ENCODE data around the gene ARHGAP24. TPM values are rescaled to one million over a fixed set of nuclear protein-coding genes. Genes with fewer than 3 reads are reported as not detected.

The ARHGAP24 gene
- total RNA-seq, 4 donors from 2014 or later = 17.8 to 65.2 (median 27.2) TPM

- peaks cover 17% of the 10 kb centered on the region for H3K4me1 ChIP-seq
- no peak overlapping the region for H3K27ac ChIP-seq
- 93% methylated on average over 7 of the region's 7 CpGs for WGBS
- no peaks in the 10 kb centered on the region for H3K27me3 ChIP-seq
- H3K36me3 ChIP-seq = no peaks in the 10 kb centered on the region
- TF ChIP-seq POLR2A (IDR thresholded peaks at IDR 0.05) (no peak), EP300 (IDR thresholded peaks at IDR 0.05) (no peak), POLR2AphosphoS5 (IDR thresholded peaks at IDR 0.05) (no peak)
- TF ChIP-seq, protein P1, sequence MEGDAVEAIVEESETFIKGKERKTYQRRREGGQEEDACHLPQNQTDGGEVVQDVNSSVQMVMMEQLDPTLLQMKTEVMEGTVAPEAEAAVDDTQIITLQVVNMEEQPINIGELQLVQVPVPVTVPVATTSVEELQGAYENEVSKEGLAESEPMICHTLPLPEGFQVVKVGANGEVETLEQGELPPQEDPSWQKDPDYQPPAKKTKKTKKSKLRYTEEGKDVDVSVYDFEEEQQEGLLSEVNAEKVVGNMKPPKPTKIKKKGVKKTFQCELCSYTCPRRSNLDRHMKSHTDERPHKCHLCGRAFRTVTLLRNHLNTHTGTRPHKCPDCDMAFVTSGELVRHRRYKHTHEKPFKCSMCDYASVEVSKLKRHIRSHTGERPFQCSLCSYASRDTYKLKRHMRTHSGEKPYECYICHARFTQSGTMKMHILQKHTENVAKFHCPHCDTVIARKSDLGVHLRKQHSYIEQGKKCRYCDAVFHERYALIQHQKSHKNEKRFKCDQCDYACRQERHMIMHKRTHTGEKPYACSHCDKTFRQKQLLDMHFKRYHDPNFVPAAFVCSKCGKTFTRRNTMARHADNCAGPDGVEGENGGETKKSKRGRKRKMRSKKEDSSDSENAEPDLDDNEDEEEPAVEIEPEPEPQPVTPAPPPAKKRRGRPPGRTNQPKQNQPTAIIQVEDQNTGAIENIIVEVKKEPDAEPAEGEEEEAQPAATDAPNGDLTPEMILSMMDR (IDR thresholded peaks at IDR 0.05) = no peak
- H3K9me3 ChIP-seq = no peaks in the 10 kb centered on the region
- no peak for DNase-seq (ENCODE audit: low spot score in 2 of 2)
- no peak overlapping the region for H3K4me3 ChIP-seq
These were observed 200.4 kb downstream of the ARHGAP24 start for GRCh38 chr4:85675076-85676049.

GRCh38 chr4:85676050-85676425, 201.1 kb downstream of the ARHGAP24 start:
- no peaks in the 10 kb centered on the region for H3K27me3 ChIP-seq
- H3K27ac ChIP-seq = no peak overlapping the region
- no peak overlapping the region for H3K4me3 ChIP-seq
- TF ChIP-seq POLR2A (IDR thresholded peaks at IDR 0.05) (no peak), POLR2AphosphoS5 (IDR thresholded peaks at IDR 0.05) (no peak), EP300 (IDR thresholded peaks at IDR 0.05) (no peak)
- TF ChIP-seq, protein P1 (IDR thresholded peaks at IDR 0.05) = no peak
- H3K9me3 ChIP-seq = no peaks in the 10 kb centered on the region
- DNase-seq (ENCODE audit: low spot score in 2 of 2) = no peak
- H3K4me1 ChIP-seq = peaks cover 20% of the 10 kb centered on the region
- H3K36me3 ChIP-seq = no peaks in the 10 kb centered on the region
- 92% methylated on average over 1 of the region's 1 CpG for WGBS

GRCh38 chr4:85676850-85677590, 202.1 kb downstream of the ARHGAP24 start:
- WGBS = 64% methylated on average over 5 of the region's 5 CpGs
- Histone ChIP-seq H3K4me3 (no peak overlapping the region), H3K27ac (no peak overlapping the region), H3K36me3 (no peaks in the 10 kb centered on the region), H3K27me3 (no peaks in the 10 kb centered on the region), H3K9me3 (no peaks in the 10 kb centered on the region), H3K4me1 (peaks cover 15% of the 10 kb centered on the region)
- no peak for TF ChIP-seq POLR2AphosphoS5 (IDR thresholded peaks at IDR 0.05)
- TF ChIP-seq EP300 (IDR thresholded peaks at IDR 0.05) = no peak
- TF ChIP-seq, protein P1 (IDR thresholded peaks at IDR 0.05) = no peak
- TF ChIP-seq POLR2A (IDR thresholded peaks at IDR 0.05) = no peak
- no peak for DNase-seq (ENCODE audit: low spot score in 2 of 2)

- TF ChIP-seq POLR2A (IDR thresholded peaks at IDR 0.05) (no peak), EP300 (IDR thresholded peaks at IDR 0.05) (no peak), POLR2AphosphoS5 (IDR thresholded peaks at IDR 0.05) (peak in 2 of 3 donors; percentile 40 to 66)
- peaks cover 12% of the 10 kb centered on the region for H3K4me1 ChIP-seq
- H3K36me3 ChIP-seq = no peaks in the 10 kb centered on the region
- peak overlapping the region; percentile 50 for H3K27ac ChIP-seq
- 26% methylated on average over 2 of the region's 2 CpGs for WGBS
- H3K9me3 ChIP-seq = no peaks in the 10 kb centered on the region
- H3K4me3 ChIP-seq = no peak overlapping the region
- no peaks in the 10 kb centered on the region for H3K27me3 ChIP-seq
- peak in 1 of 2 donors; percentile 65 for DNase-seq (ENCODE audit: low spot score in 2 of 2)
These were observed 206.3 kb downstream of the ARHGAP24 start for GRCh38 chr4:85681221-85681657.

DNA sequence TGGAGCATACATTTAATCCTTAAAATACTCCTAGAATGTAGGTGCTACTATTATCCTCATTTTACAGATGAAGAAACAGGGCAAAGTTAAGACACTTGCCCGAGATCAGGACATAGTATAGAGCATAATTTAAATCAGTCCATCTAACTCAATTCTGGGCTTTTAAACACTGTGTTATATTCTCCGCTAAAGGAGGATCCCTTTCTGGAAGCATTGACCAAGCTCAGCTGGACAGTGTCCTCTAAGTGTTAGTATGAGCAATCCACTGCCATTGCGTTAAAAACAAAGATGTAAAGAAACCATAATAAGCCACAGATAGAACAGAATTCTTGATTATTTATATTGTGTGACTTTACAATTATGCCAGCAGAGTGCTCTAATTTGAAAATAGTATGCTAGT, 207.0 kb downstream of the ARHGAP24 start:
- Histone ChIP-seq H3K36me3 (no peaks in the 10 kb centered on the region), H3K9me3 (no peaks in the 10 kb centered on the region), H3K27me3 (no peaks in the 10 kb centered on the region), H3K27ac (peak overlapping the region; percentile 50), H3K4me3 (no peak overlapping the region), H3K4me1 (peaks cover 12% of the 10 kb centered on the region)
- no peak for DNase-seq (ENCODE audit: low spot score in 2 of 2)
- 97% methylated on average over 3 of the region's 3 CpGs for WGBS
- no peak for TF ChIP-seq POLR2A (IDR thresholded peaks at IDR 0.05)
- TF ChIP-seq, protein P1 (IDR thresholded peaks at IDR 0.05) = no peak
- no peak for TF ChIP-seq EP300 (IDR thresholded peaks at IDR 0.05)
- no peak for TF ChIP-seq POLR2AphosphoS5 (IDR thresholded peaks at IDR 0.05)
